Transverse colon (tissue), 4 donors: ENCODE data around the gene OSBPL10. TPM values are rescaled to one million over a fixed set of nuclear protein-coding genes. Genes with fewer than 3 reads are reported as not detected.

ENCODE experiments used
- DNase-seq: peaks from one replicate; pipeline ENCODE4 v3.0.0-alpha.2; 2019
- H3K27ac ChIP-seq, 4 donors: fragments of 200-600 bp; sonication (generic); 2 replicates each; pipeline ENCODE4 v1.5.1; 2016 to 2018; ENCODE audit warnings: inconsistent platforms in 4 of 4
- H3K27me3 ChIP-seq: fragments of 200-600 bp; sonication (generic); 2 replicates; pipeline ENCODE4 v1.5.1; 2017; ENCODE audit warnings: inconsistent platforms
- H3K36me3 ChIP-seq, 4 donors: fragments of 200-600 bp; sonication (generic); 2 replicates each; pipeline ENCODE4 v1.5.1; 2017 to 2019; ENCODE audit warnings: inconsistent platforms in 4 of 4
- H3K4me1 ChIP-seq, 4 donors: fragments of 200-600 bp; sonication (generic); 2 replicates each; pipeline ENCODE4 v1.5.1; 2017 to 2020; ENCODE audit warnings: inconsistent platforms in 4 of 4
- H3K4me3 ChIP-seq, 4 donors: fragments of 200-600 bp; sonication (generic); 1 replicate in 1 of 4; 2 replicates in 3 of 4; pipeline versions ENCODE4 v1.5.1 to v1.6.1; 2017 to 2019; ENCODE audit warnings: inconsistent platforms in 4 of 4
- H3K9me3 ChIP-seq, 2 donors: fragments of 200-600 bp; sonication (generic); 2 replicates each; pipeline ENCODE4 v1.5.1; 2017 to 2019; ENCODE audit warnings: inconsistent platforms in 2 of 2
- CTCF ChIP-seq, 5 experiments: fragments of 200-600 bp in 3 of 5; fragments of 450-650 bp in 2 of 5; sonication (generic) in 3 of 5; IDR thresholded peaks; 1 replicate in 2 of 5; 2 replicates in 3 of 5; pipeline ENCODE4 v1.5.1; 2016 to 2017; ENCODE audit warnings: antibody characterized with exemption in 5 of 5, inconsistent platforms in 3 of 5, mild to moderate bottlenecking in 2 of 5, moderate library complexity in 1 of 5
- EP300 ChIP-seq: sonication (generic); formaldehyde crosslinking; IDR thresholded peaks from one replicate; pipeline ENCODE4 v1.6.1; 2017; ENCODE audit warnings: antibody characterized with exemption, low read depth
- POLR2A ChIP-seq: fragments of 450-650 bp; IDR thresholded peaks from one replicate; pipeline ENCODE4 v1.6.1; 2016; ENCODE audit warnings: antibody characterized with exemption, mild to moderate bottlenecking, moderate library complexity
- POLR2AphosphoS5 ChIP-seq, 3 donors: sonication (generic); formaldehyde crosslinking; IDR thresholded peaks; one replicate each; pipeline ENCODE4 v1.6.1; 2016; ENCODE audit warnings: antibody characterized with exemption in 3 of 3
- WGBS, 2 donors: methylation state at CpG; one replicate each; pipeline ENCODE4 v1.1.5; 2018; ENCODE audit warnings: low coverage in 1 of 2; 5-methylcytosine and 5-hydroxymethylcytosine counted together
- in situ Hi-C, 4 donors: fragments of 200-750 bp; cut with MboI; loops; one replicate each; pipeline versions ENCODE4 v1.15.0 to v1.15.1; 2017; ENCODE audit warnings: low sequenced_read_pairs in 3 of 4, low pct_ligation_motif_present in 1 of 4, low pct_unique_long_range_greater_than_20kb in 1 of 4
- intact Hi-C: fragments of 100-400 bp; cut with DNase I; formaldehyde crosslinking; loops from one replicate; pipeline ENCODE4 v1.15.1; 2023; ENCODE audit warnings: low total_unique reads
- total RNA-seq, 4 donors: library from RNA; depleted of rRNA; stranded (reverse); fragments of >200 nt; gene quantifications; one replicate each; pipeline ENCODE4 v1.1.0, GENCODE V29; 2016

The OSBPL10 gene
- total RNA-seq, 4 donors from 2014 or later: 10.0 to 34.8 (median 19.5) TPM

- WGBS, 2 donors: 93 to 96% methylated on average over 2 to 5 of the region's 5 CpGs
- TF ChIP-seq CTCF (IDR thresholded peaks at IDR 0.05): no peak
- TF ChIP-seq POLR2AphosphoS5 (IDR thresholded peaks at IDR 0.05): no peak
- no peak for TF ChIP-seq EP300
- TF ChIP-seq POLR2A: no peak
- intact Hi-C loops: no loop called here
- no peaks in the 10 kb centered on the region for H3K36me3 ChIP-seq
- DNase-seq: no peak
- H3K9me3 ChIP-seq: no peaks in the 10 kb centered on the region
- no peaks in the 10 kb centered on the region for H3K27me3 ChIP-seq
- no peak overlapping the region for H3K27ac ChIP-seq
- in situ Hi-C loops: loop anchor here in 2 of 4 donors (25.0 kb wide), 2 partner anchors 971 to 996 kb away; no protein-coding TSS in a partner anchor
- H3K4me1 ChIP-seq: peaks cover 0 to 14% (median 0%) of the 10 kb centered on the region in 4 donors
- no peak overlapping the region for H3K4me3 ChIP-seq
These were observed 222.6 kb downstream of the OSBPL10 start for GRCh38 chr3:31758322-31758965.

- WGBS, 2 donors: 44 to 55% methylated on average over 2 to 7 of the region's 7 CpGs
- intact Hi-C loops: no loop called here
- H3K27me3 ChIP-seq: no peaks in the 10 kb centered on the region
- H3K9me3 ChIP-seq: no peaks in the 10 kb centered on the region
- peaks cover 0 to 14% (median 0%) of the 10 kb centered on the region in 4 donors for H3K4me1 ChIP-seq
- no peaks in the 10 kb centered on the region for H3K36me3 ChIP-seq
- no peak overlapping the region for H3K4me3 ChIP-seq
- TF ChIP-seq EP300: no peak
- TF ChIP-seq CTCF (IDR thresholded peaks at IDR 0.05): no peak
- no peak for TF ChIP-seq POLR2A
- DNase-seq: peak; percentile 25
- H3K27ac ChIP-seq: no peak overlapping the region
- in situ Hi-C loops: loop anchor here in 2 of 4 donors (25.0 kb wide), 2 partner anchors 969 to 994 kb away; no protein-coding TSS in a partner anchor
These were observed 225.0 kb downstream of the OSBPL10 start for GRCh38 chr3:31755926-31756658.

GRCh38 chr3:31754575-31755278 lies 226.3 kb downstream of the OSBPL10 start:
- TF ChIP-seq POLR2A: no peak
- no peak for TF ChIP-seq EP300
- TF ChIP-seq CTCF (IDR thresholded peaks at IDR 0.05): no peak
- no peak for TF ChIP-seq POLR2AphosphoS5 (IDR thresholded peaks at IDR 0.05)
- 71 to 88% methylated on average over 4 to 6 of the region's 6 CpGs for WGBS, 2 donors
- in situ Hi-C loops: loop anchor here in 2 of 4 donors (25.0 kb wide), 2 partner anchors 967 to 992 kb away; no protein-coding TSS in a partner anchor

GRCh38 chr3:31753050-31753425 lies 228.0 kb downstream of the OSBPL10 start:
- Histone ChIP-seq H3K36me3 (no peaks in the 10 kb centered on the region), H3K27ac (no peak overlapping the region), H3K4me3 (no peak overlapping the region), H3K4me1 (peaks cover 0 to 14% (median 0%) of the 10 kb centered on the region in 4 donors), H3K9me3 (no peaks in the 10 kb centered on the region), H3K27me3 (no peaks in the 10 kb centered on the region)
- intact Hi-C loops (no loop called here), in situ Hi-C loops (loop anchor here in 2 of 4 donors (25.0 kb wide), 2 partner anchors 966 to 991 kb away; no protein-coding TSS in a partner anchor)
- DNase-seq: no peak
- TF ChIP-seq POLR2AphosphoS5 (IDR thresholded peaks at IDR 0.05): no peak
- no peak for TF ChIP-seq EP300
- TF ChIP-seq CTCF (IDR thresholded peaks at IDR 0.05): no peak
- TF ChIP-seq POLR2A: no peak
- WGBS, 2 donors: 99% methylated on average over 7 of the region's 7 CpGs; no CpG with 5 or more reads in 1 of the 2 donors

More at GRCh38 chr3:31754575-31755278, 226.3 kb downstream of the OSBPL10 start:
- DNase-seq: no peak
- Histone ChIP-seq H3K36me3 (no peaks in the 10 kb centered on the region), H3K4me1 (peaks cover 0 to 14% (median 0%) of the 10 kb centered on the region in 4 donors), H3K27ac (no peak overlapping the region), H3K27me3 (no peaks in the 10 kb centered on the region), H3K9me3 (no peaks in the 10 kb centered on the region), H3K4me3 (no peak overlapping the region)
- intact Hi-C loops: no loop called here
